GM12878 (cell line): ENCODE data around the gene FTSJ1. TPM values are rescaled to one million over a fixed set of nuclear protein-coding genes. Genes with fewer than 3 reads are reported as not detected.

Source experiments
- ATAC-seq: fragments of 200-7000 bp; cut with Tn5 transposase; 3 replicates; pipeline ENCODE4 v1.9.1; 2020; ENCODE audit warnings: mild to moderate bottlenecking, moderate library complexity
- BruUV-seq: library from RNA; stranded (reverse); fragments of 400-500 nt; replicated peaks from 2 replicates; lab custom pipeline; 2021; lab: Mats Ljungman, UMichigan
- CTCF ChIA-PET: fragments of 300-600 bp; sonication (Branson Sonifier 250); formaldehyde crosslinking; extraction: SDS; loops from one replicate; lab custom pipeline; 2021; ENCODE audit warnings: inconsistent platforms; lab: Yijun Ruan, JAX
- POLR2A ChIA-PET: fragments of 350-600 bp; formaldehyde crosslinking; extraction: SDS; loops from one replicate; lab custom pipeline; 2021; ENCODE audit warnings: inconsistent platforms; lab: Charles Lee
- RAD21 ChIA-PET: fragments of 300-600 bp; sonication (Branson Sonifier 250); formaldehyde crosslinking; loops from one replicate; lab custom pipeline; 2023; ENCODE audit warnings: antibody characterized with exemption; ENCODE audit not compliant: unreplicated experiment; lab: Charles Lee
- SMC1A ChIA-PET: fragments of 300-600 bp; sonication (Branson Sonifier 250); formaldehyde crosslinking; loops from one replicate; lab custom pipeline; 2023; ENCODE audit not compliant: unreplicated experiment, uncharacterized antibody; lab: Charles Lee
- DNase-seq: peaks from one replicate; pipeline ENCODE4 v3.0.0-alpha.2; 2011; ENCODE audit warnings: low read depth, low spot score
- FAIRE-seq: peaks from 3 replicates; lab custom pipeline; 2011; peaks lifted over from hg19 to GRCh38; lab: Jason Lieb, UNC
- H2AFZ ChIP-seq: 2 replicates; pipeline ENCODE4 v1.6.0; 2011; ENCODE audit warnings: low read depth, low read length, control low read depth; ENCODE audit not compliant: control insufficient read depth
- H3K27ac ChIP-seq: 2 replicates; pipeline ENCODE4 v1.5.1; 2011; ENCODE audit warnings: control low read depth; ENCODE audit not compliant: control insufficient read depth, insufficient read depth
- H3K27me3 ChIP-seq, 2 experiments: replicated peaks in 1 of 2; 2 replicates each; pipeline versions ENCODE4 v1.6.0 to v1.6.1; 2011; ENCODE audit warnings: low read length in 1 of 2; ENCODE audit not compliant: control insufficient read depth in 2 of 2, insufficient read depth in 2 of 2
- H3K36me3 ChIP-seq, 2 experiments: 2 replicates each; pipeline ENCODE4 v1.5.1; 2011; ENCODE audit warnings: low read length in 1 of 2; ENCODE audit not compliant: control insufficient read depth in 2 of 2, insufficient read depth in 2 of 2
- H3K4me1 ChIP-seq: 2 replicates; pipeline ENCODE4 v1.6.1; 2011; ENCODE audit warnings: mild to moderate bottlenecking, low read length, moderate library complexity, mixed read lengths; ENCODE audit not compliant: control insufficient read depth, insufficient read depth
- H3K4me2 ChIP-seq: 2 replicates; pipeline ENCODE4 v1.6.0; 2011; ENCODE audit warnings: control low read depth; ENCODE audit not compliant: control insufficient read depth, insufficient read depth
- H3K4me3 ChIP-seq: fragments of 200-600 bp; sonication (generic); 2 replicates; pipeline ENCODE4 v1.5.1; 2016
- H3K79me2 ChIP-seq: 2 replicates; pipeline ENCODE4 v1.6.0; 2011; ENCODE audit warnings: low read length; ENCODE audit not compliant: control insufficient read depth, insufficient read depth
- H3K9ac ChIP-seq: 2 replicates; pipeline ENCODE4 v1.8.0; 2011; ENCODE audit warnings: low read length, control low read depth, mixed read lengths; ENCODE audit not compliant: control insufficient read depth, insufficient read depth
- H3K9me3 ChIP-seq: replicated peaks from 3 replicates; pipeline ENCODE4 v1.5.1; 2011; ENCODE audit warnings: mild to moderate bottlenecking, low read length; ENCODE audit not compliant: control insufficient read depth, insufficient read depth
- H4K20me1 ChIP-seq: 2 replicates; pipeline ENCODE4 v1.6.0; 2011; ENCODE audit not compliant: control insufficient read depth, insufficient read depth
- PKNOX1 ChIP-seq: fragments of 450-650 bp; IDR thresholded peaks from 2 replicates; pipeline ENCODE4 v1.6.1; 2016; ENCODE audit warnings: mild to moderate bottlenecking
- RELA ChIP-seq: fragments of 450-650 bp; IDR thresholded peaks from 2 replicates; pipeline ENCODE4 v1.8.0; 2014; ENCODE audit warnings: borderline replicate concordance; ENCODE audit not compliant: partially characterized antibody
- WGBS: methylation state at CpG from one replicate; pipeline ENCODE4 v1.1.6; 2016; ENCODE audit warnings: low lambda C conversion rate; ENCODE audit not compliant: insufficient replicate concordance, insufficient coverage; ENCODE audit errors: missing lambda C conversion rate; 5-methylcytosine and 5-hydroxymethylcytosine counted together
- in situ Hi-C: fragments of 300-500 bp; cut with MboI; formaldehyde crosslinking; loops from 9 replicates; pipeline ENCODE4 v1.14.3; 2018; ENCODE audit warnings: mixed read lengths
- intact Hi-C: fragments of 100-400 bp; cut with micrococcal nuclease; formaldehyde crosslinking; loops from one replicate; pipeline ENCODE4 v1.14.2; 2022; ENCODE audit not compliant: unreplicated experiment
- polyA plus RNA-seq, 11 experiments: library from polyadenylated mRNA; depleted of rRNA in 4 of 11; unstranded in 6 of 11; stranded (reverse) in 5 of 11; fragments of >200 nt; fragmentation: Nextera tagmentation in 4 of 11; fragmentation: Illumina TruSeq in 1 of 11; extraction: Ambion mirVana in 4 of 11; extraction: Trizol in 1 of 11; gene quantifications; 1 replicate in 1 of 11; 2 replicates in 10 of 11; pipeline versions ENCODE4 v1.2.1 to v1.2.3, GENCODE V29; 2011 to 2016; ENCODE audit warnings: inconsistent platforms in 2 of 11, missing spikeins in 2 of 11, low read depth in 1 of 11
- total RNA-seq, 4 experiments: library from RNA; depleted of rRNA in 3 of 4; stranded (reverse); fragments of >200 nt in 3 of 4; fragmentation: Illumina TruSeq in 1 of 4; extraction: Trizol in 1 of 4; gene quantifications; 2 replicates each; pipeline versions ENCODE4 v1.2.1 to v1.2.3, GENCODE V29; 2013 to 2021

Gene FTSJ1
- total and polyA plus RNA-seq, 10 of the 15 experiments (the other 5 are each of a cell fraction or from before 2014, with no cell fraction given) = 8.8 to 87.8 (median 57.9) TPM

- RAD21 ChIA-PET = no interaction called here
Measured at GRCh38 chrX:48533165-48533564, 57.2 kb downstream of the FTSJ1 start.

More at GRCh38 chrX:48533165-48533564, 57.2 kb downstream of the FTSJ1 start:
- Histone ChIP-seq H3K36me3 (peaks cover 0 to 1% of the 10 kb centered on the region in 2 experiments; a peak in 3 of 4 replicates), H3K4me1 (no peaks in the 10 kb centered on the region), H3K4me2 (no peak overlapping the region), H4K20me1 (no peaks in the 10 kb centered on the region), H3K27ac (no peak overlapping the region), H2AFZ (no peak overlapping the region), H3K27me3 (no peaks in the 10 kb centered on the region), H3K4me3 (no peak overlapping the region), H3K79me2 (no peaks in the 10 kb centered on the region), H3K9me3 (no peaks in the 10 kb centered on the region), H3K9ac (no peak overlapping the region)
- no TSS peak for BruUV-seq
- ChIA-PET CTCF (no interaction called here), SMC1A (no interaction called here), POLR2A (no interaction called here)
- no peak for ATAC-seq
- no peak for FAIRE-seq
- intact Hi-C loops (no loop called here), in situ Hi-C loops (no loop called here)
- TF ChIP-seq PKNOX1 (peak; percentile 33; the same call in 1 of the 2 replicates), RELA (no peak)
- DNase-seq = no peak
- WGBS = 38% methylated on average over 3 of the region's 3 CpGs

Other genes starting within 250 kb of the FTSJ1 start
Only the 7 nearest of the 12 such genes appear.
- not detected in 2 replicates for gene SSX4, start 92.7 kb upstream of the FTSJ1 start, total RNA-seq (2014; rRNA removed)
- gene SSX4, start 92.7 kb upstream of the FTSJ1 start, total RNA-seq (2014; rRNA removed; fragmentation: Illumina TruSeq; extraction: Trizol) = not detected in 2 replicates
- gene SSX4, start 92.7 kb upstream of the FTSJ1 start, total RNA-seq (2021) = not detected in 2 replicates
- not detected in 2 replicates for gene SSX4, start 92.7 kb upstream of the FTSJ1 start, polyA plus RNA-seq (2011; rRNA removed)
- not detected in 2 replicates for gene SSX4, start 92.7 kb upstream of the FTSJ1 start, polyA plus RNA-seq (2014; fragmentation: Illumina TruSeq; extraction: Trizol)
- not detected for gene SSX4, start 92.7 kb upstream of the FTSJ1 start, polyA plus RNA-seq (2014; fragmentation: Nextera tagmentation; extraction: Ambion mirVana)
- gene SSX4, start 92.7 kb upstream of the FTSJ1 start, polyA plus RNA-seq (2014; rRNA removed) = 0.13 TPM in 1 of 2 replicates, not detected in the other
- gene SSX4, start 92.7 kb upstream of the FTSJ1 start, polyA plus RNA-seq (2016; fragmentation: Nextera tagmentation; extraction: Ambion mirVana) = not detected
- gene SSX4B, start 64.2 kb upstream of the FTSJ1 start, total RNA-seq (2014; rRNA removed) = not detected in 2 replicates
- gene SSX4B, start 64.2 kb upstream of the FTSJ1 start, total RNA-seq (2014; rRNA removed; fragmentation: Illumina TruSeq; extraction: Trizol) = not detected in 2 replicates
- not detected in 2 replicates for gene SSX4B, start 64.2 kb upstream of the FTSJ1 start, total RNA-seq (2021)
- not detected in 2 replicates for gene SSX4B, start 64.2 kb upstream of the FTSJ1 start, polyA plus RNA-seq (2011; rRNA removed)
- gene SSX4B, start 64.2 kb upstream of the FTSJ1 start, polyA plus RNA-seq (2014; fragmentation: Illumina TruSeq; extraction: Trizol) = not detected in 2 replicates
- gene SSX4B, start 64.2 kb upstream of the FTSJ1 start, polyA plus RNA-seq (2014; fragmentation: Nextera tagmentation; extraction: Ambion mirVana) = not detected
- gene SSX4B, start 64.2 kb upstream of the FTSJ1 start, polyA plus RNA-seq (2014; rRNA removed) = 0.13 TPM in 1 of 2 replicates, not detected in the other
- gene SSX4B, start 64.2 kb upstream of the FTSJ1 start, polyA plus RNA-seq (2016; fragmentation: Nextera tagmentation; extraction: Ambion mirVana) = not detected
- 81.3 and 96.2 TPM in 2 replicates for gene SLC38A5, start 5.9 kb upstream of the FTSJ1 start, total RNA-seq (2014; rRNA removed)
- 51.5 and 53.6 TPM in 2 replicates for gene SLC38A5, start 5.9 kb upstream of the FTSJ1 start, total RNA-seq (2014; rRNA removed; fragmentation: Illumina TruSeq; extraction: Trizol)
- gene SLC38A5, start 5.9 kb upstream of the FTSJ1 start, total RNA-seq (2021) = 95.6 and 102 TPM in 2 replicates
- 30.5 and 59.9 TPM in 2 replicates for gene SLC38A5, start 5.9 kb upstream of the FTSJ1 start, polyA plus RNA-seq (2011; rRNA removed)
- 42.5 and 65.0 TPM in 2 replicates for gene SLC38A5, start 5.9 kb upstream of the FTSJ1 start, polyA plus RNA-seq (2014; fragmentation: Illumina TruSeq; extraction: Trizol)
- gene SLC38A5, start 5.9 kb upstream of the FTSJ1 start, polyA plus RNA-seq (2014; fragmentation: Nextera tagmentation; extraction: Ambion mirVana) = 1 to 10 TPM; 4.2 to 9.0 TPM
- 108 and 142 TPM in 2 replicates for gene SLC38A5, start 5.9 kb upstream of the FTSJ1 start, polyA plus RNA-seq (2014; rRNA removed)
- gene SLC38A5, start 5.9 kb upstream of the FTSJ1 start, polyA plus RNA-seq (2016; fragmentation: Nextera tagmentation; extraction: Ambion mirVana) = 10 to 100 TPM; 76.2 to 81.3 TPM
- gene PORCN, start 32.8 kb downstream of the FTSJ1 start, total RNA-seq (2014; rRNA removed) = 15.2 and 16.6 TPM in 2 replicates
- gene PORCN, start 32.8 kb downstream of the FTSJ1 start, total RNA-seq (2014; rRNA removed; fragmentation: Illumina TruSeq; extraction: Trizol) = 5.7 and 7.9 TPM in 2 replicates
- gene PORCN, start 32.8 kb downstream of the FTSJ1 start, total RNA-seq (2021) = 14.0 and 18.0 TPM in 2 replicates
- 5.6 and 12.9 TPM in 2 replicates for gene PORCN, start 32.8 kb downstream of the FTSJ1 start, polyA plus RNA-seq (2011; rRNA removed)
- 8.3 and 12.5 TPM in 2 replicates for gene PORCN, start 32.8 kb downstream of the FTSJ1 start, polyA plus RNA-seq (2014; fragmentation: Illumina TruSeq; extraction: Trizol)
- gene PORCN, start 32.8 kb downstream of the FTSJ1 start, polyA plus RNA-seq (2014; fragmentation: Nextera tagmentation; extraction: Ambion mirVana) = 1 to 10 TPM in 1 of 2 experiments, under 1 TPM in 1; 0.27 to 1.4 TPM
- 17.9 and 19.5 TPM in 2 replicates for gene PORCN, start 32.8 kb downstream of the FTSJ1 start, polyA plus RNA-seq (2014; rRNA removed)
- gene PORCN, start 32.8 kb downstream of the FTSJ1 start, polyA plus RNA-seq (2016; fragmentation: Nextera tagmentation; extraction: Ambion mirVana) = 10 to 100 TPM; 18.2 to 21.0 TPM
- 159 and 169 TPM in 2 replicates for gene EBP, start 45.6 kb downstream of the FTSJ1 start, total RNA-seq (2014; rRNA removed)
- gene EBP, start 45.6 kb downstream of the FTSJ1 start, total RNA-seq (2014; rRNA removed; fragmentation: Illumina TruSeq; extraction: Trizol) = 169 and 174 TPM in 2 replicates
- gene EBP, start 45.6 kb downstream of the FTSJ1 start, total RNA-seq (2021) = 154 and 170 TPM in 2 replicates
- 69.5 and 125 TPM in 2 replicates for gene EBP, start 45.6 kb downstream of the FTSJ1 start, polyA plus RNA-seq (2011; rRNA removed)
- 126 and 163 TPM in 2 replicates for gene EBP, start 45.6 kb downstream of the FTSJ1 start, polyA plus RNA-seq (2014; fragmentation: Illumina TruSeq; extraction: Trizol)
- 100 to 1,000 TPM; 364 to 628 TPM for gene EBP, start 45.6 kb downstream of the FTSJ1 start, polyA plus RNA-seq (2014; fragmentation: Nextera tagmentation; extraction: Ambion mirVana)
- 183 and 185 TPM in 2 replicates for gene EBP, start 45.6 kb downstream of the FTSJ1 start, polyA plus RNA-seq (2014; rRNA removed)
- gene EBP, start 45.6 kb downstream of the FTSJ1 start, polyA plus RNA-seq (2016; fragmentation: Nextera tagmentation; extraction: Ambion mirVana) = 100 to 1,000 TPM; 242 to 263 TPM
- gene TBC1D25, start 63.5 kb downstream of the FTSJ1 start, total RNA-seq (2014; rRNA removed) = 8.0 and 8.3 TPM in 2 replicates
- gene TBC1D25, start 63.5 kb downstream of the FTSJ1 start, total RNA-seq (2014; rRNA removed; fragmentation: Illumina TruSeq; extraction: Trizol) = 2.0 and 2.7 TPM in 2 replicates
- 17.3 and 20.6 TPM in 2 replicates for gene TBC1D25, start 63.5 kb downstream of the FTSJ1 start, total RNA-seq (2021)
- 3.6 and 9.6 TPM in 2 replicates for gene TBC1D25, start 63.5 kb downstream of the FTSJ1 start, polyA plus RNA-seq (2011; rRNA removed)
- gene TBC1D25, start 63.5 kb downstream of the FTSJ1 start, polyA plus RNA-seq (2014; fragmentation: Illumina TruSeq; extraction: Trizol) = 7.0 and 10.4 TPM in 2 replicates
- gene TBC1D25, start 63.5 kb downstream of the FTSJ1 start, polyA plus RNA-seq (2014; fragmentation: Nextera tagmentation; extraction: Ambion mirVana) = 1 to 10 TPM in 1 of 2 experiments, under 1 TPM in 1; 0.79 to 2.3 TPM
- gene TBC1D25, start 63.5 kb downstream of the FTSJ1 start, polyA plus RNA-seq (2014; rRNA removed) = 13.5 and 13.8 TPM in 2 replicates
- gene TBC1D25, start 63.5 kb downstream of the FTSJ1 start, polyA plus RNA-seq (2016; fragmentation: Nextera tagmentation; extraction: Ambion mirVana) = 10 to 100 TPM; 11.3 to 11.6 TPM
- 330 and 346 TPM in 2 replicates for gene RBM3, start 98.3 kb downstream of the FTSJ1 start, total RNA-seq (2014; rRNA removed)
- gene RBM3, start 98.3 kb downstream of the FTSJ1 start, total RNA-seq (2014; rRNA removed; fragmentation: Illumina TruSeq; extraction: Trizol) = 398 and 417 TPM in 2 replicates
- gene RBM3, start 98.3 kb downstream of the FTSJ1 start, total RNA-seq (2021) = 269 and 304 TPM in 2 replicates
- gene RBM3, start 98.3 kb downstream of the FTSJ1 start, polyA plus RNA-seq (2011; rRNA removed) = 174 and 221 TPM in 2 replicates
- 435 and 467 TPM in 2 replicates for gene RBM3, start 98.3 kb downstream of the FTSJ1 start, polyA plus RNA-seq (2014; fragmentation: Illumina TruSeq; extraction: Trizol)
- gene RBM3, start 98.3 kb downstream of the FTSJ1 start, polyA plus RNA-seq (2014; fragmentation: Nextera tagmentation; extraction: Ambion mirVana) = 100 to 1,000 TPM; 170 to 179 TPM
- gene RBM3, start 98.3 kb downstream of the FTSJ1 start, polyA plus RNA-seq (2014; rRNA removed) = 385 and 405 TPM in 2 replicates
- 100 to 1,000 TPM; 209 to 213 TPM for gene RBM3, start 98.3 kb downstream of the FTSJ1 start, polyA plus RNA-seq (2016; fragmentation: Nextera tagmentation; extraction: Ambion mirVana)